ELF-1 (cell line): Measurements from ENCODE around the gene RASGEF1C.
A peak's percentile ranks its signal among the peaks of the same experiment; 100 is the strongest.
"Not testable (repeated sequence)": the region's sequence is repeated elsewhere in the genome, so short reads cannot be mapped to it uniquely, and the experiment has no call there.

Experiments used
- DNase-seq: peaks from one replicate; pipeline ENCODE4 v3.0.0-alpha.2; 2016; ENCODE audit warnings: low read depth, low spot score

Gene RASGEF1C

DNA sequence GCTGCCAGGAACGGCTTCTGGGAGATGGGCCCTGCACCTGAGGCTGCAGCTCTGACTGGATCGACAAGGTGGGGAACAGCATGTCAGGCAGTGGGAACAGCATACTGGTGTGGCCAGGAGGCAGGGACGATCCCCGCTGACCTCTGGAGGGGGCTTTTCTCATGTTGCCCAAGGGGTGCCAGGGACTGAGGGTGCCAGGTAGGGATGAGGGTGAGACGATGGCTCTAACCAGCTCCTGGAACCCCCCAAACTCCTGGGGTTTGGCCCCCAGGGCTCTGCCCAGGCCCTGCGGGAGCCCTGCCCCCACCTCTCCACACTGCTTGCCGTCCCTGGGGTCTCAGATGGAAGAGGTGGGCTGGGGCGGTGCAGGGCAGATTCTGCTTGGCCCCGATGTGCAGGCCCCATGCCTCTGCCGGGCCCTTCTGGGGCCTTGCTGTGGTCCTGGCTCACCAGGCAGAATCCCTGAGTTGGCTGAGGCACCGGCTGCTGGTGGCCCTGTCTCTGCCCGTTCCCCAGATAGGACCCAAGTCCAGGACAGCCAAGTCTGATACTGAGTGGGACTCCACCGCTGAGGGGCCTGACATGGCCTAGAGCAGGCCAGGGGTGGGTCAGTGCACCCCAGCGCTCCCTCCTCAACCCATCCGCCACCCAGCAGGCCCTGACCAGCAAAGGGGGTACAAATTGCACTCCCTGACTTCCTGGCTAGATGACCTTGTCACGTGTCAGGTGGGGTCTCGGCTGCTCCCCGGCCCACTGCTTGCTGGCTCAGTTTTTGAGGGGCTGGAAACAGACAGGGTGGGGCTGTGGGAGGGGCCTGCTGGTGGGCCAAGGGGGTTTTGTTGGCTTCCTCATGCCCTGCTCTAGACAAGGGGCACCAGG is 109.0 kb downstream of the RASGEF1C start:
- no peak for DNase-seq

DNA sequence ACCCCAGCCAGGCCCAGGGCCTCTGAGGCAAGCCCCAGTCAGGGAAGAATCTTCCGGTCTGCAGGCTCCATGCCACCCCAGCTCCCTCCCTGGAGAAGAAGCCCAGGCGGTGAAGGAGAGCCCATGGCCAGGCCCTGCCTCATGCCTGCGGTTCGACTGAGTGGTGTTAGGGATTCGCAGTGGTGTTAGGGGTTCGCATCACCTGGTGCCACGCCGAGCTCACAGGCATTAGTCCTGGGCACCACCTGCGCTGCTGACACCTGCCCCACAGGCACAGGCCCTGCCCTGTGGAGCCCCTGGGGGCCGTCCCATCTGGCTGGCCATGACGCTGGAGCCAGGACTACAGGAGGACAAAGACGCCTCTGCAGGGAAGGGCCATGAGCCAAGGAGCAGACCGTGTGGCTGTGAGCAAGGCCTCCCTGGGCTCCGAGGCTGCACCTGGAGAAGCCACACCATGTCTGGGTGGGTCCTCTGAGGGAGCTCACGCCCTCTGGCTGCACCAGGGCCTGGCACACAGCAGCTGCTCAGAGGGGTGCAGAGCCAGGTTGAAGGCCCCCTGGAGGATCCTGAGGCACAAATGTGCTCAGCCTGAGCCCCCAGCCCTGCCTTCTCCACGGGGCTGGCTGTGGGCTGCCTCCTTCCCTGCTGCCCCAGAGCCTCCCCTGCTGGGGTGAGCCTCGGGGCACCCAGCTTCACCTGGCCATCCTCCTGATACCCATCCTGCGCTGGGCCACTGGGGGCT is 109.8 kb downstream of the RASGEF1C start:
- no peak for DNase-seq

DNA sequence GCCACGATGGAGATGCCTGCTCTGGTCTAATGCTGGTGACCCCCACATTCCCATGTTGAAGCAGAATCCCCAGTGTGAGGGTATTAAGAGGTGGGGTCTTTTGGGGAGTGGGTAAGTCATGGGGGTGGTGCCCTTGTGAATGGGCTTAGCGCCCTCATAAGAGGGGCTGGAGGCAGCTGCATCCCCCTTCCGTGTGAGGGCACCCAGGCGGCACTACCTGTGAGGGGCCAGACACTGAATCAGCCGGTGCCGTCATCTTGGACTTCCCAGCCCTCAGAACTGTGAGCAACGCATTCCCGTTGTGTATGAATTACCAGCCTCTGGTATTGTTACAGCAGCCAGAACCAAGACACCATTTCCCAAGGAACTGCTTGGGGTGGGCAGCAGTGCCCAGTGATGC is 110.5 kb downstream of the RASGEF1C start:
- no peak for DNase-seq

DNA sequence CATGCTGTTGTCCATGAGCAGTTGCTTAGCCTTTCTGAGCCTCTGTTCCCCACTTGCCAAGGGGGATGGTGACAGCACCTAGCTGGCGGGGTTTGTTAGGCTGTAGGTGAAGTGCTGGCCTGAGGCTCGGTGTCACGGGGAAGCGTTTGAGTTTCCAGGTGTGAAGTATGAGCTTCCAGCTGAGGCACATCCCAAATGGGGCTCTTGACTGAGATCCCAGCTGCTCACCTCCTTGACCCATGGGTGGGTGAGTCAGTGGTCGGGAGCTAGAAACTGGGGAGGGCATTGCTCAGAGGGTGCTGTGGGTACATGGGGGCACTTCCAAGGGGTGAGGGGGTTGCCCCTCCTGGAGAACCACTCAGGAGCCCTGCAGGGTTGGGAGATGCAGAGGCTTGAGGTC is 111.1 kb downstream of the RASGEF1C start:
- DNase-seq, result no peak

DNA sequence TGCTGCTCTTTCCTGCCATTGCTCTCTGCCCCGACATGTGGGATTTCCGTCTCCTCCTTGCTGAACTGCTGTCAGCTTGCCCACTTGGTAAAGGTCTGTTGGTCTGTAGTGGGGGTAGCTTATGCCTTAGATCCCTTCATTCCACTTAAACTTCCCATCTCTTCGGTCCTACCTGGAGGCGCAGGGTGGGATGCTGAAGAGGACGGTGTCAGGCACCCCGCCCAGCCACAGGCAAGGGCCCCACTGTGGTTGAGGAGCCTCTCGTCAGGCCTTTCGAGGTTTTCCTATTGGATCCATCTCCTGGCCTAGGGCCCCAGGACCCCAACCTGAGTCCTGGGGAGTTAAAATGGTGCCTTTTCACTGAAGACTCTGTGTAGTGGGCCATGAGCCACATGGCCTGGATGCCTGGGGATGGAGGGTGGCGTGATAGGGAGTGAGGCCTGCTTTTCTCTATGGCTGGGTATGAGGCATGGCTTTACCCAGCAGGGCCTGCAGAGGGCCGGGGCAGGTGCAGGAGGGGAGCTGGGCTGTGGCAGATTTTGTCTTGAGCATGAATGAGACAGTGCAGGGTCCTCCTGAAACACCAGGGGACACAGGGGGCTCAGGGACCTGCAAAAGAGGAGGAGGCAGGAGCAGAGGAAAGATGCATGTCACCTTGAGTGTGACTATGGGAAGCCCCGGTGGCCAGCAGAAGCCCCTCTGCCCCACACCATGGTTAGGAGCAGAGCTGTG is 111.7 kb downstream of the RASGEF1C start:
- DNase-seq, result no peak

DNA sequence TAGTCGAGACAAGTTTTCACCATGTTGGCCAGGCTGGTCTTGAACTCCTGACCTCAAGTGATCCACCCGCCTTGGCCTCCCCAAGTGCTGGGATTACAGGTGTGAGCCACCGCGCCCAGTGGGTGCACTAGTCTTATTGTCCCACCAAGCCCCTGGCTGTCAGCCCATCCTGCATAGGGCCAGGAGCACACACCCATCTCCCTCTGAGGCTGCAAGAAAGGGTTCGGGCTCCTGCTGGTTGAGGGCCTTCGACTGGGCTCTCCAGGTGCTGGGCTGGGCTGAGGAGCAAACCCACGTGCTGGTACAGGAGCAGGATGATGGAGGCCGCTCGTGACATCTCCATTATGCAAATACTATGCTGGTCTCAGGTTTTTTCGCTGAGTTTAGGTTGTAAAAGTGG is 112.4 kb downstream of the RASGEF1C start:
- no peak for DNase-seq

DNA sequence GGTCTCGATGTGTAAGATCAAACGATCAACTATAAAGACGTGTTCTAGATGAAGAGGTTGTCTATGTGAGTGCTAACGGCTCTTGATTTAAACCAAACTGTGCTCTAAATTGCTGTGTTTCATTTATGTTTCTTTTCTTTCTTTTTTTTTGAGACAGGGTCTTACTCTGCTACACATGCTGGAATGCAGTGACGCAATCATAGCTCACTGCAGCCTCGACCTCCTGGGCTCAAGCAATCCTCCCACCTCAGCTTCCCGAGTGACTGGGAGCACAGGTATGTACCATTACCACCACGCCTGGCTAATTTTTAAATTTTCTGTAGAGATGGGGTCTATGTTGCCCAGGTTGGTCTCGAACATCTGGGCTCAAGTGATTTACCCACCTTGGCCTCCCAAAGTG is 113.5 kb downstream of the RASGEF1C start:
- no peak for DNase-seq

DNA sequence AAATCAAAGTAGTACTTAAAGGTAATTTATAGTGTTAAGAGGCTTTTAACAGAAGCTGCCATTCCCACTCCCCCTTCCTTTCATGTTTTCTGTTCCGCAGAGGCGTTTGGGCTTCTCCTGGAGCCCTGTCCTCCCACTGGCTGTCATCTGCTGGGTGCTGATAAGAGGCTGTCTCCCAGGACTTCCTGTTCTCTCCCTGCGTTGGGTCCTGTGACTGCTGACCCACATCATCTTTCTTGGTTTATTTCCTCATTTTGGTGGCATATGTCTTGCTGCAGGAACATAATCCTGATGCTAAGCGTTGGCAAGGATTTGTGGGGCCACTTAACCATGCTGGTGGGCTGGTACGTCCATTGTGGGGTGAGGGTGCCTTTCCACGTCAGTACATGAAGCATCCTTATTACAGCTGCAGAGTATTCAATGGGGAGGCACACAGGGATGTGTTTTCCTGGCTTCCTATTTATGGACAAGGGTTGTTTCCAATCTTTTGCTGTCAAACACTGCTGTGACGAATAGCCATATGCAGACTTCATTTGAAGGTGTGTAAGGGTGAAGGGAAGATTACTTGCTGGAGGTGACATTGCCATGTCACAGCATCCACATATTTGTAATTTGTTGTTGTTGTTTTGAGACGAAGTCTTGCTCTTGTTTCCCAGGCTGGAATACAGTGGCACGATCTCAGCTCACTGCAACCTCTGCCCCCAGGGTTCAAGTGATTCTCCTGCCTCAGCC is 115.2 kb downstream of the RASGEF1C start:
- DNase-seq, result no peak

DNA sequence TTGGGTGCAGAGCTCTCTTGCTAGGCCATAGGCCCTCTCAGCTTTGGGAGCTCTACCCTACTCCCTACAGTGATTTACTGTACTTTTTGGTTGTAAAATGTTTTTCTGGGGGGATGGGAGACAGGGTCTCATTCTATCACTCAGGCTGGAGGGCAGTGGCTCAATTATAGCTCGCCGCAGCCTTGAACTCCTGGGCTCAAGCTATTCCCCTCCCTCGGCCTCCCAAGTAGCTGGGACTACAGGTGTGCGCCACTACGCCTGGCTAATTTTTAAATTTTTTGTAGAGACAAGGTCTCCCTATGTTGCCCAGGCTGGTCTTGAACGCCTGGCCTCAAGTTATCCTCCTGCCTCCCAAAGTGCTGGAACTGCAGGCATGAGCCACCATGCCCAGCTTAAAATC is 115.8 kb downstream of the RASGEF1C start:
- DNase-seq, result no peak

DNA sequence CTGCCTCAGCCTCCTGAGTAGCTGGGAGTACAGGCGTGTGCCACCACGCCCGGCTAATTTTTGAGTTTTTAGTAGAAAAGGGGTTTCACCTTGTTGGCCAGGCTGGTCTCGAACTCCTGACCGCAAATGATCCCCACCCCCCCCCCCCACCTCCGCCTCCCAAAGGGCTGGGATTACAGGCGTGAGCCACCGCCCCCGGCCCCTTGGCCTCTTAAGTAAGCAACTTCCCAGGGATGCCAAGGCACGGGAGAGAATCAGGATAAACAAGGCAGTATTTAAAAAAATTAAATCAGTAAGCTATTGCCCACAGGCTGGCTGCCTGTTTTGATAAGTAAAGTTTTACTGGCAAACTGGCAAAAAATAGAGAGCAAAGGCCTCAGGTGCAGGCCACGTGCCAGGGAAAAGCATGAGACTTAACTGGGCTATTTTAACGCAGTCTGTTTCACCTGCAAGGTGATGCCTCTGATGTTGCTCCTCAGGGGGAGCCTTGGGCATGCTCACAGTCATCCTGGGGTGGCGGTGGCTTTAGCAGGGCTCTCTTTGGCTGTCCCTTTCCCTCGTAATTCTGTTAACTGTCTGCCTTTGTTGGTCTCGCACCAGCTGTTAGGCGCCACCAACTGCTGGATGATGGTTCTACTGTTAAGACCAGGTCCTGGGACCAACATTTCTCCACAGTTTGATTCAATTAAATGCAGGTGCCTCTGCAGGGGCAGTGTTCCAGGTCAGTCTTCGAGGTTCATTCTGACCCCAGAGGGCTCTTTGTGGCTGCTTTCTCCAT is 118.1 kb downstream of the RASGEF1C start:
- DNase-seq, result peak; percentile 90

DNA sequence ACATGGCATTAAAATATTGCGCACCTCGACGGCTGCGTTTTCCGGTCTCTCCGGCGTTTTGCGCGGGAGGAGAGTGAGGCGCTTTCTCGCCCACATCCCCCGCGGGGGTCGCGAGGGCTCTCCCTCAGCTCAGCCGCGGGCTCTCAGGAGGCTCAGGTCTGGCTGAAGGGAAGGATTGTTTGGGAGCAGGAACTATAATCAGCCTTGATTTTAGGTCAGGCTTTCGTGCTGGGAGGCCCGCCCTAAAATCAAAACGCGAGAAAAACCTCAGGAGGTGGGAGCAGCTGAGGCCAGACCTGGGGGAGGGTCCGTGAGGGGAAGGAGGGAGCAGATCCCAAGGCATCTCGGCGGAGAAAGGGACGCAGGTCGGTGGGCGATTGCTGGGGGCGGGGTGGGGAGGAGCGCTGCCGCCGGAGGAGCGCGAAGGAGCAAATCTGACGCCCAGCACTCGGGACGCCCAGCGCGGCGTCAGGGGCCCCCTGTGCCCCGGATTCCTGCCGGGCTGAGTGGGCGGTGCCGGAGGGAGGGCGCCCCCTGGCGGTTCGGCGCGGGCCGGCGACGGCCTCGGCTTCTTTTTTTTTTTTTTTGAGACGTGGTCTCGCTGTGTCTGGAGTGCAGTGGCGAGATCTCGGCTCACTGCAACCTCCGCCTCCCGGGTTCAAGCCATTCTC is 118.8 kb downstream of the RASGEF1C start:
- peak; percentile 95 for DNase-seq

DNA sequence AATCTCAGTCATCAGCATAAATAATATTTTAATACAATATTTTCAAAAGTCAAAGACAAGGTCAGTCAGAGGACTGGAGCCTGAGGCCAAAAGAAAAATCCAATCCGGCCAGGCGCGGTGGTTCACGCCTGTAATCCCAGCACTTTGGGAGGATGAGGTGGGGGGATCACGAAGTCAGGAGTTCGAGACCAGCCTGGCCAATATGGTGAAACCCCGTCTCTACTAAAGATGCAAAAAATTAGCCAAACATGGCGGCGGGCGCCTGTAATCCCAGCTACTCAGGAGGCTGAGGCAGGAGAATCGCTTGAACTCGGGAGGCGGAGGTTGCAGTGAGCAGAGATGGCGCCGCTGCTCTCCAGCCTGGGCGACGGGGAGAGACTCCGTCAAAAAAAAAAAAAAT is 119.4 kb downstream of the RASGEF1C start:
- not testable (repeated sequence) for DNase-seq

DNA sequence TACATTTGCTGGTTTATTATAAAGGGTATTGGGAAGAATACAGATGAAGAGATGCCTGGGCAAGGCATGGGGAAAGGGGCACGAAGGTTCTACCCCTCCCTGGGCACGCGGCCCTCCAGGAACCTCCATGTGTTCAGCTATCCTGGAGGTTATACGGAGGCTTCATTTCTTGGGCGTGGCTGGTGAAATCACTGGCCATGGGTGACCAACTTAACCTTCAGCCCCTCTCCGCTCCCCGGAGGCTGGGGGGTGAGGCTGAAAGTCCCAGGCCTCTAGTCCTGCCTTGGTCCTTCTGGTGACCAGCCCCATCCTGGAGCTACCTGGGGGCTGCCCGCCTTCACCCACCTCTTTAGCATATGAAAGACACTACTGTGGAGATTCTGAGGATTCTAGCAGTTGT is 120.5 kb downstream of the RASGEF1C start:
- no peak for DNase-seq

DNA sequence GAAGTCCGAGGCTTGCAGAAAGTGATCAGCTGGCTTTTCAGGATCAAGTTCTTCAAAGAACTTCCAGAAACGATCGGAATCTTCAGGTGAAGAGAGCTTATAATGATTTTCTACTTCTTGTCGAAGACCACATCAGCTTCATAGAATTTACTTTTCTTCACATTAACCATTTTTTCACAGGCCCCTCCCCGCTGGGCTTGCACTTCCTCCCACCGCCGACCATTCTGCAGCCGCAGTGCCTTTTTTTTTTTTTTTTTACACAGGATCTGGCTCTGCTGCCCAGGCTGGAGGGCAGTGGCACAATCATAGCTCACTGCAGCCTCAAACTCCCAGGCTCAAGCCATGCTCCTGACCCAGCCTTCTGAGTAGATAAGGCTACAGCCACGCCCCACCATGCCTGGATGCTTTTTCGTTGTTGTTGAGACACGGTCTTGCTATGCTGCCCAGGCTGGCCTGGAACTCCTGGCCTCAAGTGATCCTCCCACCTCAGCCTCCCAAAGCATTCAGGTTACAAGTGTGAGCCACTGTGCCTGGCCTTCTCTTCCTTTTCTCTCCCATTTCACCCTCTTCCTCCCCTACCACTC is 122.1 kb downstream of the RASGEF1C start:
- no peak for DNase-seq

DNA sequence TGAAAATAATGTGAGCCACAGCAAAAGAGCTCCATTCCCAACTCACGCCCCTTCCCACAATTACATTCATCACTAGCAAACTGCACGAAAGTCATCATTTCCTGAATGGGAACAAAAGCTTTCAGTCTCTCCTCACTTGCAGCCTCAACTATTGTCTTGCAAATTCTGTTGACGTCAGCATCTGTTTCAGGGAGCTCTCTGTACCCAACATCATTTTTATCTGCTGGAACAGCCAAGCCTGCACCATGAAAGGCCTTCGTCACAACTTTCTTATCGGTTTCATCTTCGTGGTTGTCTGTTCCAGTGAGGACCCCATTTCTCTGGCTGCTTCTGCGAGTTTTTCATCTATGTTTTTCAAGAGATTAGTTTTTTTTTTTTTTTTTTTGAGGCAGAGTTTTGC is 123.2 kb downstream of the RASGEF1C start:
- peak; percentile 52 for DNase-seq

DNA sequence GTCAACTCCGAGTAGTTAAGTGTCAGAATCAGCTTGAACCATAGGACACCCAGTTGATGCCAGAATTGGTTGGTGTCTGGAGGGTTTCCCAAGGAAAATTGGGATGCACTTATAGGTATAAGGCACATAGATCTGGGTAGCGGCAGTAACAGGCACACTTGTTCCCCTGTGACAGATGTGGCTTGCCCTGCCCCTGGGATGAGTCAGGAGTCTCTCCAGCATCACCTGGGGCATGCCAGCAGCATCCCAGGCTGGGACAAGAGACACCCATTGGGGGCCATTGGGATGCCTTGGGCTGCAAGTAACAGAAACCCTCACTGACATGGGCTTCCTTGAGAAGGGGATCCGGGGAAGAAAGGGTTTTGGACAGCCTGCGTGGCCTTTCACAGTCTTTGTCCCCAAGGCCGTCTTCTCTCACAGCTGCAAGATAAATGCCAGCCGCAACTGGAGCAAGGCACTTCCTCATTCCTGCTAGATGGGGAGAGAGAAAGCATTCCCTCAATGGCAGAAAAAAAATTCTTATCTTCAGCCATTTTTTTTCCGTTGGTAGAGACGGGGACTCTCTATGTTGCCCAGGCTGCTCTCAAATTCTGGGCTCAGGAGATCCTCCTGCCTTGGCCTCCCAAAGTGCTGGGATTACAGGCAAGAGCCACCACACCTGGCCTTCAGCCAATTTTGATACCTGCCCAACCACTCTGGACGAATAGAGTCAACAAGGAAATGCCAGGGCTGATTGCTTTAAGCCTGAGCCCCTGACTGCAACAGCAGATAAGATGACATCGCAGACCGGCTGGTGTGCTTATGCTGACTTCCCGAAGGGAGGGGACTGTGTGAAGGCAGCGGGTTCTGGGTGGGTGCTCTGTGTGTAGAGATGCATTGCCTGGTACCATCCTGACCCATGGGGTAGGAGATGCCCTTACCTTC is 124.1 kb downstream of the RASGEF1C start:
- peak; percentile 77 for DNase-seq

DNA sequence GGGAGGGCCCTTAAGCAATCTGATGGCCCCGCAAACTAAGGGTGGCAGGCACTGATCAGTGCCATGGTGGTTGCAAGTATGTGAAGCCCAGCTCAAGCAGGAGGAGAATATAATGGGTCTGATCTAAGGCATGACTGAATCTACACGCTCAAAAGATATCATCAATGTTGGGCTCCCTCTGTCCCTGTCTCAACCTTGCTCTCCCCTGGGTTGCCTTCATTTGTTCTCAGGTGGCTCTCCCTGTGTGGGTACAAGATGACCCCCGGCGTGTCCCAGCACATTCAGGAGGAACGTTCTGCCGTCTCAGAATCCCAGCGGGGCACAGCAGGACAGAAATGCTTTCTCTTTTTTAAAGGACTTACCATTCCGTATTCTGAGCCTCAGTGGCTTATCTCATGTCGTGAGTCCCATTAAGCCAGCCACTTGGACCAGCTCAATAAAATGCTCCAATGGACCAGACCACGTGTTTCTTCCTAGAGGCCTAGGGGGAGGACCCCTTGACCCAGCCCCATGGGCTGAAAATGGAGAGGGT is 125.4 kb downstream of the RASGEF1C start:
- DNase-seq, result no peak

DNA sequence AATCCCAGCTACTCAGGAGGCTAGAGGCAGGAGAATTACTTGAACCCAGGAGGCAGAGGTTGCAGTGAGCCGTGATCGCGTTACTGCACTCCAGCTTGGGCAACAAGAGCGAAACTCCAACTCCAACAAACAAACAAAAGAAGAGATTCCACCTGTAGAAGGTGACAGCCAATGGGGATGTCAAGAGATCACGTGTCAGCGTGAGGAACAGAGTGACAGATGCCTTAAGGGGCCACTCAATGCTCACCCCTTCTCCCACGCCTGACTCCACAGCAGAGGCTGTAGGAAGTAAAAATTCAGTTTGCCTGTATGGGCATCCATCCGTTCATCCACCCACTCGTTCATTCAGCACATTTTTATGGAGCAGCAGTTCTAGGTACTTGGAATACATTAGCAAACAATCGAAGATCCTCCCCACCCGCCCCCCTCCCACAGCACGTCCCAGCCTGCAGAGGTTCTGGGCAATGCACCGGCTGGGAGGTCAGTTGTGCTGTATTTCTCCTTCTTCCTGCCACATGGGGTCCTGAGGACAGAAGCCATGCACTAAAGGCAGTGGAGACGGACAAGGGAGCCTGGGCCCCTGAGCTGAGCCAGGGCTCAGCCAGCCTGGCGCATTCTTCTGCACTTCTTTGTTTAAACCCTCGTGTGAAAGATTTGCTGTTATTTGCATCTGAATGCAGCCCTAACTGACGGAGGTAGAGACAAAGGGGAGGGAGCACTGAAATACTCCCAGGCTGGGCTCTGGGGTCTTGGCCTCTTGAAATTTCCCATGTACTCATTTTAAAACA is 126.2 kb downstream of the RASGEF1C start:
- peak; percentile 94 for DNase-seq
